CD4-positive, alpha-beta T cell treated with Interleukin-6 at 100 ng/mL for 8 hours (primary cell): ENCODE data around the gene ZNF750.

Source experiments
- DNase-seq: peaks from one replicate; pipeline ENCODE4 v3.0.0-alpha.2; 2020; ENCODE audit warnings: mixed read lengths, low spot score

ZNF750 gene

GRCh38 chr17:82859431-82860403, 19.9 kb upstream of the ZNF750 start:
- peak; percentile 69 for DNase-seq

- DNase-seq: peak; percentile 16
Observed at GRCh38 chr17:82858376-82859126, 18.7 kb upstream of the ZNF750 start.

- DNase-seq: no peak
Observed at GRCh38 chr17:82856361-82856760, 16.5 kb upstream of the ZNF750 start.

- DNase-seq: no peak
Observed at GRCh38 chr17:82854226-82854625, 14.4 kb upstream of the ZNF750 start.

- DNase-seq: no peak
Observed at GRCh38 chr17:82851381-82851780, 11.6 kb upstream of the ZNF750 start.

GRCh38 chr17:82849076-82849945, 9.5 kb upstream of the ZNF750 start:
- DNase-seq: no peak

- peak; percentile 33 for DNase-seq
Observed at GRCh38 chr17:82848022-82848592, 8.3 kb upstream of the ZNF750 start.

- no peak for DNase-seq
Observed at GRCh38 chr17:82846061-82846691, 6.4 kb upstream of the ZNF750 start.

- DNase-seq: no peak
Observed at GRCh38 chr17:82845163-82845807, 5.5 kb upstream of the ZNF750 start.

- DNase-seq: no peak
Observed at GRCh38 chr17:82844796-82845162, 5.0 kb upstream of the ZNF750 start.

- no peak for DNase-seq
Observed at GRCh38 chr17:82843904-82844680, 4.3 kb upstream of the ZNF750 start.

GRCh38 chr17:82841921-82842596, 2.2 kb upstream of the ZNF750 start:
- no peak for DNase-seq

GRCh38 chr17:82840431-82840831, 609 bp upstream of the ZNF750 start:
- DNase-seq: no peak

- no peak for DNase-seq
Observed at GRCh38 chr17:82838386-82839063, 1.3 kb downstream of the ZNF750 start.

GRCh38 chr17:82837586-82838320, 2.1 kb downstream of the ZNF750 start:
- no peak for DNase-seq

- no peak for DNase-seq
Observed at GRCh38 chr17:82836823-82837357, 2.9 kb downstream of the ZNF750 start.

- DNase-seq: no peak
Observed at GRCh38 chr17:82835766-82836512, 3.9 kb downstream of the ZNF750 start.
